Neuronal stem cell (in vitro differentiated cells): ENCODE results near the gene BOD1.

Source experiments
- DNase-seq: peaks from one replicate; pipeline ENCODE4 v3.0.0-alpha.2; 2013; ENCODE audit warnings: low spot score
- H2AFZ ChIP-seq: one replicate; pipeline ENCODE4 v1.6.1; 2013; ENCODE audit warnings: mild to moderate bottlenecking, low read length, inconsistent platforms
- H2AK5ac ChIP-seq: 2 replicates; pipeline ENCODE4 v1.6.1; 2013; ENCODE audit warnings: low read depth, mild to moderate bottlenecking, inconsistent platforms, low read length, moderate library complexity, mixed read lengths
- H2BK120ac ChIP-seq: 2 replicates; pipeline ENCODE4 v1.6.1; 2013; ENCODE audit warnings: low read depth, mild to moderate bottlenecking, inconsistent platforms, low read length, moderate library complexity, mixed read lengths
- H2BK12ac ChIP-seq: one replicate; pipeline ENCODE4 v1.6.1; 2013; ENCODE audit warnings: low read length, inconsistent platforms
- H2BK15ac ChIP-seq: 2 replicates; pipeline ENCODE4 v1.6.1; 2013; ENCODE audit warnings: mild to moderate bottlenecking, low read length, inconsistent platforms, mixed read lengths
- H2BK5ac ChIP-seq: one replicate; pipeline ENCODE4 v1.6.1; 2013; ENCODE audit warnings: inconsistent platforms, mild to moderate bottlenecking, low read length, moderate library complexity
- H3K14ac ChIP-seq: one replicate; pipeline ENCODE4 v1.6.1; 2013; ENCODE audit warnings: low read length, inconsistent platforms
- H3K18ac ChIP-seq: 2 replicates; pipeline ENCODE4 v1.6.1; 2013; ENCODE audit warnings: low read length, inconsistent platforms
- H3K23ac ChIP-seq: 2 replicates; pipeline ENCODE4 v1.6.1; 2013; ENCODE audit warnings: low read depth, mild to moderate bottlenecking, mixed read lengths, low read length, inconsistent platforms; ENCODE audit not compliant: poor library complexity
- H3K27ac ChIP-seq: replicated peaks from 3 replicates; pipeline ENCODE4 v1.5.1; 2013; ENCODE audit warnings: low read length, inconsistent platforms
- H3K27me3 ChIP-seq, 3 experiments: 2 replicates each; pipeline ENCODE4 v1.6.1; 2013; ENCODE audit warnings: low read length in 3 of 3, mild to moderate bottlenecking in 2 of 3, inconsistent platforms in 1 of 3, low read depth in 1 of 3, mixed read lengths in 1 of 3, moderate library complexity in 1 of 3; ENCODE audit not compliant: control insufficient read depth in 3 of 3, insufficient read depth in 3 of 3
- H3K36me3 ChIP-seq, 2 donors: replicated peaks in 1 of 2; 2 replicates each; pipeline ENCODE4 v1.6.1; 2013; ENCODE audit warnings: low read length in 2 of 2; ENCODE audit not compliant: control insufficient read depth in 2 of 2, insufficient read depth in 2 of 2
- H3K4ac ChIP-seq: 2 replicates; pipeline ENCODE4 v1.6.1; 2013; ENCODE audit warnings: inconsistent platforms, mild to moderate bottlenecking, low read length, moderate library complexity
- H3K4me1 ChIP-seq, 2 donors: 1 replicate in 1 of 2; 2 replicates in 1 of 2; pipeline ENCODE4 v1.6.1; 2013; ENCODE audit warnings: low read length in 2 of 2, low read depth in 1 of 2; ENCODE audit not compliant: control insufficient read depth in 2 of 2, insufficient read depth in 1 of 2
- H3K4me2 ChIP-seq: one replicate; pipeline ENCODE4 v1.6.1; 2013; ENCODE audit warnings: mild to moderate bottlenecking, low read length, inconsistent platforms; ENCODE audit not compliant: insufficient read depth, poor library complexity, severe bottlenecking
- H3K4me3 ChIP-seq, 2 donors: 2 replicates each; pipeline ENCODE4 v1.5.1; 2013; ENCODE audit warnings: low read length in 2 of 2, mild to moderate bottlenecking in 2 of 2, inconsistent platforms in 1 of 2, moderate library complexity in 1 of 2
- H3K79me1 ChIP-seq: one replicate; pipeline ENCODE4 v1.6.1; 2013; ENCODE audit warnings: low read depth, mild to moderate bottlenecking, inconsistent platforms, low read length, moderate library complexity
- H3K9ac ChIP-seq: one replicate; pipeline ENCODE4 v1.6.1; 2013; ENCODE audit warnings: mild to moderate bottlenecking, low read depth, low read length, inconsistent platforms; ENCODE audit not compliant: poor library complexity
- H3K9me3 ChIP-seq, 2 donors: replicated peaks in 1 of 2; 2 replicates each; pipeline versions ENCODE3 to v1.6.1; 2013; ENCODE audit warnings: low read length in 2 of 2, mild to moderate bottlenecking in 2 of 2, inconsistent platforms in 1 of 2, low read depth in 1 of 2, mixed read lengths in 1 of 2, moderate library complexity in 1 of 2; ENCODE audit not compliant: control insufficient read depth in 2 of 2, insufficient read depth in 1 of 2
- H4K8ac ChIP-seq: one replicate; pipeline ENCODE4 v1.6.1; 2013; ENCODE audit warnings: low read depth, mild to moderate bottlenecking, inconsistent platforms, low read length, moderate library complexity
- H4K91ac ChIP-seq: one replicate; pipeline ENCODE4 v1.6.1; 2013; ENCODE audit warnings: low read length, low read depth, mild to moderate bottlenecking, inconsistent platforms; ENCODE audit not compliant: poor library complexity
- WGBS, 2 donors: extraction: QIAGEN DNeasy Blood & Tissue Kit; methylation state at CpG; one replicate each; pipeline ENCODE4 v1.1.7; 2013; ENCODE audit warnings: missing lambda C conversion rate in 2 of 2, mixed read lengths in 1 of 2; ENCODE audit not compliant: insufficient read length in 2 of 2, insufficient replicate concordance in 1 of 2; ENCODE audit errors: extremely low coverage in 2 of 2; 5-methylcytosine and 5-hydroxymethylcytosine counted together

The BOD1 gene

DNA sequence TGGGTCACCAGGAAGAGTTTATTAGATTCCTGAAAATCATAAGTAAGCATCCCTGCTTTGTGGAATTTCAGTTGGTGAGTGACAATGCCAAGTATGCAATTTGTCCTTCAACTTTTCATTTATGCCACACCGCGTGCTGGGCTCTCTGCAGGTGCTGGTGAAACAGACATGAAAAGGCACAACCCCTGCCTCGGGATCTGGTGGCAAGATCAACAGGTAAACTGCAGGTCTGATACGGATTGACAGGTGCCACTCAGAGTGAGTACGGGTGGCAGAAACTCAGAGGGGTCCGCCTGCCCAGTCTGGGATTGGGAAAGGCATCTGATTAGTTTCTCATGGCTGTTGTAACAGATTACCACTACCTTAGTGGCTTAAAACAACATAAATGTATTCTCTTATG, 40.5 kb downstream of the BOD1 start:
- Histone ChIP-seq H3K9me3 (peaks cover 0 to 9% of the 10 kb centered on the region in 2 donors), H4K91ac (no peak overlapping the region), H3K27ac (no peak overlapping the region), H3K23ac (no peak overlapping the region), H3K4me3 (no peak overlapping the region), H3K4me2 (no peak overlapping the region), H3K27me3 (peaks cover 0 to 19% (median 0%) of the 10 kb centered on the region in 3 experiments), H3K4ac (no peak overlapping the region), H4K8ac (no peak overlapping the region), H3K18ac (no peak overlapping the region), H2BK120ac (no peak overlapping the region), H2BK5ac (no peak overlapping the region), H2AFZ (no peak overlapping the region), H3K9ac (no peak overlapping the region), H3K36me3 (peaks cover 0 to 2% of the 10 kb centered on the region in 2 donors), H2BK15ac (no peak overlapping the region), H3K79me1 (no peaks in the 10 kb centered on the region), H2AK5ac (peak overlapping the region; percentile 43), H3K4me1 (peaks cover 2 to 18% of the 10 kb centered on the region in 2 donors), H3K14ac (no peak overlapping the region), H2BK12ac (no peak overlapping the region)
- no CpG with 5 or more reads among the region's 6 CpGs for WGBS, 2 donors
- DNase-seq = no peak

DNA sequence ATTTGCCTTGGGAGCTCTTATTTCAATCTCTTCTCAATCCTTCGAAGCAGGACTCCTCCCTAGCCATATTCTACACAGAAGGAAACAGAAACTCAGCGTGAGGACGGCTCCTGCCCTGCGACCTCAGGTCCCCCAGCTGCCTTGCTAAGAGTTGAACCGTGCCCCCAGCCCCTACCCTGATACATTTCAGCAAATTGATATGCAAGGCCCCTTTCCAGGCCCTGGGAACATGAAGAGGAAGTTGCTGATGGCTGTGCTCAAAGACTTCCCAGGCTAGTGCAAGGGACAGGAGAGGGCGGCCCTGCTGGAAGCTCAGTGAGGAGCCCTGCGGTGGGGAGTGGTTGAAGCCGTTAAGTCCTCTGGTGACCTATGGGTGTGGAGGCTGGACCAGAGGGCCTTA, 41.5 kb downstream of the BOD1 start:
- Histone ChIP-seq H3K27ac (peak overlapping the region; percentile 81), H4K8ac (no peak overlapping the region), H3K4ac (no peak overlapping the region), H2BK120ac (peak overlapping the region; percentile 19), H3K4me3 (no peak overlapping the region), H2BK5ac (no peak overlapping the region), H2BK12ac (no peak overlapping the region), H3K9me3 (peaks cover 0 to 9% of the 10 kb centered on the region in 2 donors), H2BK15ac (no peak overlapping the region), H3K36me3 (peaks cover 0 to 2% of the 10 kb centered on the region in 2 donors), H3K27me3 (peaks cover 0 to 22% (median 0%) of the 10 kb centered on the region in 3 experiments), H3K23ac (no peak overlapping the region), H3K18ac (peak overlapping the region; percentile 92), H3K4me2 (no peak overlapping the region), H3K79me1 (no peaks in the 10 kb centered on the region), H3K9ac (peak overlapping the region; percentile 6), H2AFZ (no peak overlapping the region), H2AK5ac (no peak overlapping the region), H3K14ac (no peak overlapping the region), H3K4me1 (peaks cover 2 to 18% of the 10 kb centered on the region in 2 donors), H4K91ac (no peak overlapping the region)
- no peak for DNase-seq
- WGBS, 2 donors = no CpG with 5 or more reads among the region's 8 CpGs

DNA sequence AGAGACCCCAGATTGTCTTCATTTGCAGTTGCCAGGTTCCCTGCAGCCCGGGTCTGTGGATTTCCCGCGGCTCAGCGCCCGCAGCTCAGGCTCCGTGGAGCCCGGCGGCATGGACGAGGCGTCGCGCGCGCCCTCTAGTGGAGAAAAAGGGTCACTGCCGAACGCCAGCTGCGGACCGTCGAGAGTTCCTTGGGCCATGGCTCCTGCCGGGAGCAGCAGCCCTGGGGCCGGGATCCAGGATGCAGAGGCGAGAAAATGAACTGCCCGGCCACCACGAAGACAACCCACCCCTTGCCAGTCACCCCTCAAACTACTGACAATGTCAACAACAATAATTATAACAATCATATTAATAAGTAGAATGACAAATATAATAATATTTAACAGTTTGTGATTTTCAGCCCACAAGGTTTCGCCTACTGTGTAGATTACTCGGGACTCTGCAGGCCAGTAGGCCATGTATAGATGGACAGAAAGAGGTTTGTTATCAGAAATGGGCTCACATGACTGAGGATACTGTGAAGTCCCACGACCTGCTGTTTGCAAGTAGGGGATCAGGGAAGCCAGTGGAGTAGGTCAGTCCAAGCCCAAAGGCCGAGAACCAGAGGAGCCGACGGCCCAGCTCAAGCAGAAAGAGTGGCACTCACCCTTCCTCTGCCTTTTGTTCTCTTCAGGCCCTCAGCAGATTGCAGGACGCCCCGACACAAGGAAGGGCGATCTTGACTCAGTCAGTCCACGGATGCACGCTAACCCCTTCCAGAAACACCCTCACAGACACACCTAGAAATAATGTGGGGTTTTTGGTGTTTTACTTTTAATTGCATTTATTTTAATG, 43.1 kb downstream of the BOD1 start:
- peak; percentile 76 for DNase-seq
- Histone ChIP-seq H2BK5ac (no peak overlapping the region), H3K27me3 (peaks cover 0 to 22% (median 0%) of the 10 kb centered on the region in 3 experiments), H3K18ac (peak overlapping the region; percentile 65), H3K4me3 (no peak overlapping the region), H2BK12ac (no peak overlapping the region), H3K23ac (peak overlapping the region; percentile 5), H2AFZ (peak overlapping the region; percentile 85), H3K4me2 (peak overlapping the region; percentile 29), H3K9me3 (peaks cover 0 to under 1% of the 10 kb centered on the region in 2 donors), H3K36me3 (no peaks in the 10 kb centered on the region), H3K14ac (no peak overlapping the region), H3K4me1 (peaks cover 2 to 18% of the 10 kb centered on the region in 2 donors), H4K91ac (no peak overlapping the region), H2BK15ac (no peak overlapping the region), H4K8ac (no peak overlapping the region), H2AK5ac (peak overlapping the region; percentile 26), H3K79me1 (no peaks in the 10 kb centered on the region), H3K9ac (no peak overlapping the region), H3K4ac (no peak overlapping the region), H3K27ac (peak overlapping the region; percentile 33), H2BK120ac (no peak overlapping the region)
- no CpG with 5 or more reads among the region's 35 CpGs for WGBS, 2 donors

DNA sequence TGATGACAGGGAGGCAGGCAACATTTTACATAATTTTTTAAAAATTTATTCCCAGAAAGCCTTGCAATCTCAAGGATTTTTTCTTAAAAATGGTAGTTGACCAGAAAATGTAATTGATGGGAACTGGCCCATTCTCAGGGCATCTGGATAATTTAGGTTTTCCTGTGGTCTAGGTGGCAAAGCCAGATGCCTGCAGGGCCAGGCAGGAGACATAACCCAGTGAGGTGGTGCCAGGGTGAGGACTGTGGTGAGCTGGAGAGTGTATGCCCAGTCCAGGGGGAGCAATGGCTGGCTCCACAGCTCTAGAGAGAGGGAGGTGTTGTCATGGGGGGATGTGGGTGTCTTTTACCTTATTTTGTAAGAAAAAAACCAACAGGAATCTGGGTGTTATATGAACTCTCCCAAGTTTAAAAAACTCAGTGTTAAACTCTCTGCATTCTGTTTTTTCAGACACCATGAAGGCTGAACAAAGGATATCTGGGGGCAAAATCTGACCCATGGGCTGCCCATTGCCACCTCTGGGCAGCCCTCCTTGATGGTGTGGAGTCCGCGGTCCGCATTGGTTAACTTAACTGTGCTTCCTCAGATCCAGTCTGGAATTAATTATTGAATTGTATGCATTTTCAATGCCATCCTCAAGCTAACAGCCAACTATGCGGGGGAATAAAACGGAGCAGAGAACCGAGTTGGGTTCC, 43.9 kb downstream of the BOD1 start:
- Histone ChIP-seq H3K27me3 (peaks cover 0 to 22% (median 0%) of the 10 kb centered on the region in 3 experiments), H2BK12ac (no peak overlapping the region), H3K9me3 (no peaks in the 10 kb centered on the region), H3K4me3 (no peak overlapping the region), H2BK15ac (no peak overlapping the region), H3K27ac (no peak overlapping the region), H3K36me3 (no peaks in the 10 kb centered on the region), H3K79me1 (no peaks in the 10 kb centered on the region), H4K8ac (no peak overlapping the region), H3K4me2 (peak overlapping the region; percentile 29), H3K18ac (no peak overlapping the region), H3K9ac (no peak overlapping the region), H2BK5ac (no peak overlapping the region), H3K4me1 (peaks cover 2 to 18% of the 10 kb centered on the region in 2 donors), H4K91ac (no peak overlapping the region), H3K4ac (no peak overlapping the region), H3K23ac (peak overlapping the region; percentile 5), H2AK5ac (no peak overlapping the region), H2AFZ (peak overlapping the region; percentile 85), H3K14ac (no peak overlapping the region), H2BK120ac (no peak overlapping the region)
- no peak for DNase-seq
- WGBS, 2 donors = no CpG with 5 or more reads among the region's 6 CpGs
